H1 (cell line): ENCODE results near the gene OR8A1. TPM values are rescaled to one million over a fixed set of nuclear protein-coding genes. Genes with fewer than 3 reads are reported as not detected.

Experiments used
- CTCF ChIA-PET: fragments of 300-600 bp; sonication (Branson Sonifier 250); formaldehyde crosslinking; loops from one replicate; lab custom pipeline; 2021; ENCODE audit not compliant: partially characterized antibody; lab: Charles Lee
- POLR2A ChIA-PET: fragments of 300-600 bp; sonication (Branson Sonifier 250); formaldehyde crosslinking; loops from one replicate; lab custom pipeline; 2021; ENCODE audit warnings: inconsistent platforms; ENCODE audit not compliant: partially characterized antibody; lab: Charles Lee
- DNase-seq, 2 experiments: peaks; one replicate each; pipeline versions ENCODE4 v3.0.0 to v3.0.0-alpha.2; 2010 to 2022; ENCODE audit warnings: low spot score in 2 of 2, low read depth in 1 of 2, mixed read lengths in 1 of 2
- FAIRE-seq: peaks from 2 replicates; lab custom pipeline; 2011; peaks lifted over from hg19 to GRCh38; lab: Jason Lieb, UNC
- H2AFZ ChIP-seq: 2 replicates; pipeline ENCODE4 v1.8.1; 2012; ENCODE audit warnings: low read length, inconsistent platforms
- H2AK5ac ChIP-seq: 2 replicates; pipeline ENCODE4 v1.6.1; 2013; ENCODE audit warnings: low read depth, low read length
- H2BK120ac ChIP-seq: replicated peaks from 2 replicates; pipeline ENCODE3; 2013; ENCODE audit warnings: low read depth, low read length, inconsistent platforms
- H2BK12ac ChIP-seq: 2 replicates; pipeline ENCODE4 v1.6.1; 2013; ENCODE audit warnings: low read depth, low read length
- H2BK15ac ChIP-seq: 2 replicates; pipeline ENCODE4 v1.6.1; 2013; ENCODE audit warnings: low read length
- H2BK20ac ChIP-seq: 2 replicates; pipeline ENCODE4 v1.6.1; 2013; ENCODE audit warnings: low read length
- H2BK5ac ChIP-seq: 2 replicates; pipeline ENCODE4 v1.6.1; 2013; ENCODE audit warnings: low read depth, low read length
- H3K14ac ChIP-seq: 2 replicates; pipeline ENCODE4 v1.6.1; 2013; ENCODE audit warnings: inconsistent platforms; ENCODE audit not compliant: insufficient read length
- H3K18ac ChIP-seq: 2 replicates; pipeline ENCODE4 v1.6.1; 2013; ENCODE audit warnings: low read length; ENCODE audit errors: extremely low read depth
- H3K23ac ChIP-seq: 2 replicates; pipeline ENCODE4 v1.6.1; 2013; ENCODE audit warnings: inconsistent platforms; ENCODE audit not compliant: insufficient read length
- H3K23me2 ChIP-seq: 2 replicates; pipeline ENCODE4 v1.6.1; 2013; ENCODE audit warnings: low read depth, low read length
- H3K27ac ChIP-seq: 2 replicates; pipeline ENCODE4 v1.6.1; 2011; ENCODE audit warnings: low read depth, low read length, inconsistent platforms
- H3K27me3 ChIP-seq, 4 experiments: replicated peaks in 1 of 4; 1 replicate in 1 of 4; 2 replicates in 3 of 4; pipeline versions ENCODE4 v1.6.1 to v1.8.1; 2011 to 2013; ENCODE audit warnings: low read length in 3 of 4, mild to moderate bottlenecking in 3 of 4, inconsistent platforms in 2 of 4, mixed read lengths in 2 of 4, moderate library complexity in 1 of 4; ENCODE audit not compliant: control insufficient read depth in 3 of 4, insufficient read depth in 3 of 4; ENCODE audit errors: extremely low read depth in 1 of 4
- H3K36me3 ChIP-seq, 4 experiments: 2 replicates each; pipeline versions ENCODE4 v1.6.1 to v1.8.1; 2011 to 2013; ENCODE audit warnings: mild to moderate bottlenecking in 4 of 4, low read length in 3 of 4, moderate library complexity in 2 of 4, control low read depth in 1 of 4, inconsistent platforms in 1 of 4; ENCODE audit not compliant: insufficient read depth in 4 of 4, control insufficient read depth in 2 of 4
- H3K4ac ChIP-seq: replicated peaks from 2 replicates; pipeline ENCODE3; 2013; ENCODE audit warnings: low read length, low read depth, mixed read lengths, inconsistent platforms; ENCODE audit not compliant: insufficient read length
- H3K4me1 ChIP-seq, 4 experiments: replicated peaks in 1 of 4; 1 replicate in 1 of 4; 2 replicates in 3 of 4; pipeline versions ENCODE4 v1.6.1 to v1.8.1; 2011 to 2013; ENCODE audit warnings: low read length in 3 of 4, inconsistent platforms in 2 of 4, mixed read lengths in 1 of 4; ENCODE audit not compliant: insufficient read depth in 4 of 4, control insufficient read depth in 3 of 4
- H3K4me2 ChIP-seq, 2 experiments: 2 replicates each; pipeline versions ENCODE4 v1.6.1 to v1.8.1; 2011 to 2013; ENCODE audit warnings: low read depth in 2 of 2, low read length in 2 of 2, control low read depth in 1 of 2, inconsistent platforms in 1 of 2, mild to moderate bottlenecking in 1 of 2; ENCODE audit not compliant: insufficient read depth in 1 of 2
- H3K4me3 ChIP-seq, 4 experiments: fragments of 200-600, 300-600 bp in 1 of 4; sonication (generic), shearing (Covaris generic), sonication (Bioruptor Twin) in 1 of 4; 2 replicates each; pipeline versions ENCODE4 v1.5.1 to v1.8.1; 2011 to 2016; ENCODE audit warnings: low read length in 4 of 4, low read depth in 3 of 4, control low read depth in 2 of 4, inconsistent platforms in 2 of 4, mild to moderate bottlenecking in 2 of 4, mixed read lengths in 1 of 4, moderate library complexity in 1 of 4; ENCODE audit not compliant: insufficient read depth in 2 of 4; ENCODE audit errors: extremely low read depth in 1 of 4
- H3K56ac ChIP-seq: replicated peaks from 2 replicates; pipeline ENCODE3; 2013; ENCODE audit warnings: low read depth, mild to moderate bottlenecking, mixed read lengths, low read length, inconsistent platforms; ENCODE audit not compliant: insufficient read length
- H3K79me1 ChIP-seq: 2 replicates; pipeline ENCODE4 v1.6.1; 2013; ENCODE audit warnings: low read depth, low read length, control low read depth
- H3K79me2 ChIP-seq, 2 experiments: 2 replicates each; pipeline versions ENCODE4 v1.6.1 to v1.8.1; 2012 to 2013; ENCODE audit warnings: low read length in 2 of 2, mild to moderate bottlenecking in 2 of 2, inconsistent platforms in 1 of 2; ENCODE audit not compliant: insufficient read depth in 2 of 2, control insufficient read depth in 1 of 2
- H3K9ac ChIP-seq, 4 experiments: replicated peaks in 1 of 4; 1 replicate in 1 of 4; 2 replicates in 3 of 4; pipeline versions ENCODE4 v1.6.1 to v1.8.1; 2011 to 2013; ENCODE audit warnings: low read depth in 3 of 4, low read length in 3 of 4, control low read depth in 2 of 4, mild to moderate bottlenecking in 2 of 4, moderate library complexity in 2 of 4, inconsistent platforms in 1 of 4; ENCODE audit errors: extremely low read depth in 1 of 4
- H3K9me3 ChIP-seq, 2 experiments: 2 replicates each; pipeline versions ENCODE4 v1.6.1 to v1.8.1; 2012 to 2013; ENCODE audit warnings: mild to moderate bottlenecking in 2 of 2, moderate library complexity in 2 of 2, control low read depth in 1 of 2, inconsistent platforms in 1 of 2, low read depth in 1 of 2, low read length in 1 of 2, mixed read lengths in 1 of 2; ENCODE audit not compliant: insufficient read depth in 2 of 2
- H4K20me1 ChIP-seq, 2 experiments: replicated peaks in 1 of 2; 2 replicates each; pipeline versions ENCODE3 to v1.8.1; 2011 to 2013; ENCODE audit warnings: inconsistent platforms in 2 of 2, low read length in 2 of 2, mild to moderate bottlenecking in 1 of 2; ENCODE audit not compliant: insufficient read depth in 2 of 2, control insufficient read depth in 1 of 2
- H4K5ac ChIP-seq: 2 replicates; pipeline ENCODE4 v1.6.1; 2013; ENCODE audit warnings: low read length, low read depth, mixed read lengths, inconsistent platforms; ENCODE audit not compliant: insufficient read length
- H4K8ac ChIP-seq: 2 replicates; pipeline ENCODE4 v1.8.0; 2013; ENCODE audit warnings: mild to moderate bottlenecking, moderate library complexity, low read length, inconsistent platforms; ENCODE audit not compliant: insufficient read depth; ENCODE audit errors: extremely low read depth
- H4K91ac ChIP-seq: replicated peaks from 2 replicates; pipeline ENCODE3; 2013; ENCODE audit warnings: low read length, mixed read lengths, inconsistent platforms; ENCODE audit not compliant: insufficient read length
- BACH1 ChIP-seq: IDR thresholded peaks from 2 replicates; pipeline ENCODE4 v1.6.1; 2012; ENCODE audit warnings: low read length, improper control_type of control experiment
- CEBPB ChIP-seq: IDR thresholded peaks from 2 replicates; pipeline ENCODE4 v1.6.1; 2012; ENCODE audit warnings: low read depth, low read length
- HDAC2 ChIP-seq, 2 experiments: fragments of 300-600 bp in 1 of 2; sonication (generic) in 1 of 2; IDR thresholded peaks; 2 replicates each; pipeline ENCODE4 v1.6.1; 2011 to 2012; ENCODE audit warnings: low read depth in 2 of 2, low read length in 2 of 2, mild to moderate bottlenecking in 2 of 2, moderate library complexity in 2 of 2, borderline replicate concordance in 1 of 2, inconsistent platforms in 1 of 2
- KDM1A ChIP-seq: fragments of 200-600, 300-600 bp; sonication (generic); IDR thresholded peaks from 2 replicates; pipeline ENCODE4 v1.7.1; 2016; ENCODE audit warnings: mild to moderate bottlenecking, low read length, borderline replicate concordance
- KDM5A ChIP-seq: fragments of 200-600 bp; IDR thresholded peaks from 2 replicates; pipeline ENCODE4 v1.7.1; 2012; ENCODE audit warnings: mild to moderate bottlenecking, low read length, inconsistent platforms, mixed read lengths
- POLR2A ChIP-seq, 2 experiments: IDR thresholded peaks; 1 replicate in 1 of 2; 2 replicates in 1 of 2; pipeline ENCODE4 v1.6.1; 2011; ENCODE audit warnings: low read depth in 2 of 2, low read length in 2 of 2, mild to moderate bottlenecking in 2 of 2; ENCODE audit errors: control extremely low read depth in 1 of 2
- POLR2AphosphoS5 ChIP-seq: IDR thresholded peaks from 2 replicates; pipeline ENCODE4 v1.6.1; 2011; ENCODE audit warnings: low read depth, low read length
- RNF2 ChIP-seq: fragments of 200-900, 300-1000 bp; sonication (generic); IDR thresholded peaks from 2 replicates; pipeline ENCODE4 v1.7.1; 2016; ENCODE audit warnings: borderline replicate concordance, low read depth, mild to moderate bottlenecking, antibody characterized with exemption, low read length; ENCODE audit not compliant: poor library complexity, severe bottlenecking; ENCODE audit errors: missing control alignments
- RXRA ChIP-seq: IDR thresholded peaks from 2 replicates; pipeline ENCODE4 v1.6.1; 2011; ENCODE audit warnings: low read depth, mild to moderate bottlenecking, low read length, moderate library complexity; ENCODE audit not compliant: insufficient read depth
- SAP30 ChIP-seq: fragments of 300-600 bp; sonication (generic); IDR thresholded peaks from 2 replicates; pipeline ENCODE4 v1.7.1; 2012; ENCODE audit warnings: low read length, moderate library complexity, mild to moderate bottlenecking, inconsistent platforms; ENCODE audit not compliant: insufficient read depth, insufficient replicate concordance
- SUZ12 ChIP-seq: fragments of 200-600 bp; sonication (generic); IDR thresholded peaks from 2 replicates; pipeline ENCODE4 v1.6.1; 2012; ENCODE audit warnings: mild to moderate bottlenecking, inconsistent platforms, low read length, moderate library complexity, mixed read lengths
- TAF7 ChIP-seq: optimal IDR thresholded peaks from 2 replicates; pipeline ENCODE3; 2011; ENCODE audit warnings: low read depth, mild to moderate bottlenecking, inconsistent platforms, low read length, moderate library complexity, borderline replicate concordance
- TBP ChIP-seq: IDR thresholded peaks from 2 replicates; pipeline ENCODE4 v1.6.1; 2011; ENCODE audit warnings: low read depth, low read length, improper control_type of control experiment
- TCF12 ChIP-seq: IDR thresholded peaks from 2 replicates; pipeline ENCODE4 v1.6.1; 2011; ENCODE audit warnings: low read depth, mild to moderate bottlenecking, low read length
- YY1 ChIP-seq: IDR thresholded peaks from 2 replicates; pipeline ENCODE4 v1.6.1; 2011; ENCODE audit warnings: low read depth, mild to moderate bottlenecking, low read length
- WGBS, 2 experiments: shearing (Covaris generic) in 1 of 2; methylation state at CpG; one replicate each; pipeline versions ENCODE4 v1.1.6 to v1.1.7; 2013 to 2015; ENCODE audit warnings: low lambda C conversion rate in 2 of 2, mixed read lengths in 2 of 2, inconsistent platforms in 1 of 2, low coverage in 1 of 2, missing lambda C conversion rate in 1 of 2; ENCODE audit not compliant: insufficient replicate concordance in 2 of 2, insufficient coverage in 1 of 2, insufficient read length in 1 of 2; ENCODE audit errors: extremely low coverage in 1 of 2, missing lambda C conversion rate in 1 of 2; 5-methylcytosine and 5-hydroxymethylcytosine counted together
- polyA plus RNA-seq, 7 experiments: library from polyadenylated mRNA; depleted of rRNA in 3 of 7; stranded (reverse) in 5 of 7; unstranded in 2 of 7; fragments of >200 nt in 5 of 7; fragments of 200-250 nt in 2 of 7; gene quantifications; 1 replicate in 5 of 7; 2 replicates in 1 of 7; 4 replicates in 1 of 7; pipeline versions ENCODE4 v1.2.1 to v1.2.3, GENCODE V29; 2011 to 2013; ENCODE audit warnings: missing spikeins in 2 of 7, mixed read lengths in 2 of 7
- total RNA-seq: library from RNA; stranded (reverse); fragmentation: NEBNext Ultra II Directional; extraction: Animal tissue kit (Norgen Biotek cat#: 25700); gene quantifications from 2 replicates; pipeline ENCODE4 v1.2.1, GENCODE V29; 2021

Gene OR8A1
- total and polyA plus RNA-seq, 2 of the 8 experiments (the other 6 are each of a cell fraction or from before 2014, with no cell fraction given): not detected

DNA sequence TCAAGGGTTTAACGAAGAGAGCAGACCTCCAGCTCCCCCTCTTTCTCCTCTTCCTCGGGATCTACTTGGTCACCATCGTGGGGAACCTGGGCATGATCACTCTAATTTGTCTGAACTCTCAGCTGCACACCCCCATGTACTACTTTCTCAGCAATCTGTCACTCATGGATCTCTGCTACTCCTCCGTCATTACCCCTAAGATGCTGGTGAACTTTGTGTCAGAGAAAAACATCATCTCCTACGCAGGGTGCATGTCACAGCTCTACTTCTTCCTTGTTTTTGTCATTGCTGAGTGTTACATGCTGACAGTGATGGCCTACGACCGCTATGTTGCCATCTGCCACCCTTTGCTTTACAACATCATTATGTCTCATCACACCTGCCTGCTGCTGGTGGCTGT is 363 bp downstream of the OR8A1 start:
- WGBS, 2 experiments: 85% methylated on average over 7 of the region's 7 CpGs; no CpG with 5 or more reads in 1 of the 2 experiments
- Histone ChIP-seq H2AK5ac (no peak overlapping the region), H3K18ac (no peak overlapping the region), H3K4ac (no peak overlapping the region), H3K27me3 (no peaks in the 10 kb centered on the region), H3K56ac (no peak overlapping the region), H2BK120ac (no peak overlapping the region), H3K36me3 (no peaks in the 10 kb centered on the region), H2BK12ac (0 out of 2 replicates have a peak overlapping the region, but pooled peaks have one; percentile 27), H3K4me3 (no peak overlapping the region), H3K23ac (no peak overlapping the region), H2BK5ac (no peak overlapping the region), H3K27ac (no peak overlapping the region), H3K23me2 (no peaks in the 10 kb centered on the region), H2BK15ac (no peak overlapping the region), H3K14ac (no peak overlapping the region), H3K4me2 (no peak overlapping the region), H3K9ac (no peak overlapping the region), H3K79me1 (no peaks in the 10 kb centered on the region), H4K8ac (no peak overlapping the region), H3K79me2 (no peaks in the 10 kb centered on the region), H2AFZ (no peak overlapping the region; the same call in 1 of the 2 replicates), H4K5ac (no peak overlapping the region), H4K20me1 (no peaks in the 10 kb centered on the region), H3K4me1 (peaks cover 0 to 3% (median 1%) of the 10 kb centered on the region in 4 experiments; a peak in 2 of 7 replicates), H2BK20ac (no peak overlapping the region), H4K91ac (no peak overlapping the region), H3K9me3 (no peaks in the 10 kb centered on the region)
- FAIRE-seq (no peak), DNase-seq (no peak)
- POLR2A ChIA-PET: no interaction called here
- CTCF ChIA-PET: interaction anchor here (1.7 to 2.5 kb wide), 3 partner anchors 16 to 168 kb away, joined by 5 to 10 read pairs (median 5); no protein-coding TSS in a partner anchor
- TF ChIP-seq TCF12 (no peak), SAP30 (no peak), YY1 (no peak), TBP (no peak), HDAC2 (IDR thresholded peaks at IDR 0.05; ENCODE audit: borderline replicate concordance in 1 of 2, low read depth in 2 of 2, low read length in 2 of 2) (no peak), RNF2 (no peak), POLR2AphosphoS5 (no peak), CEBPB (no peak), RXRA (no peak), POLR2A (IDR thresholded peaks at IDR 0.05; ENCODE audit: control extremely low read depth in 1 of 2, low read depth in 2 of 2, low read length in 2 of 2) (no peak), TAF7 (no peak), SUZ12 (no peak), KDM5A (no peak), BACH1 (no peak), KDM1A (no peak)
